ENCODE measurements around the gene TCF12.
"Not testable (repeated sequence)": the region's sequence is repeated elsewhere in the genome, so short reads cannot be mapped to it uniquely, and the experiment has no call there.

TCF12 gene

DNA sequence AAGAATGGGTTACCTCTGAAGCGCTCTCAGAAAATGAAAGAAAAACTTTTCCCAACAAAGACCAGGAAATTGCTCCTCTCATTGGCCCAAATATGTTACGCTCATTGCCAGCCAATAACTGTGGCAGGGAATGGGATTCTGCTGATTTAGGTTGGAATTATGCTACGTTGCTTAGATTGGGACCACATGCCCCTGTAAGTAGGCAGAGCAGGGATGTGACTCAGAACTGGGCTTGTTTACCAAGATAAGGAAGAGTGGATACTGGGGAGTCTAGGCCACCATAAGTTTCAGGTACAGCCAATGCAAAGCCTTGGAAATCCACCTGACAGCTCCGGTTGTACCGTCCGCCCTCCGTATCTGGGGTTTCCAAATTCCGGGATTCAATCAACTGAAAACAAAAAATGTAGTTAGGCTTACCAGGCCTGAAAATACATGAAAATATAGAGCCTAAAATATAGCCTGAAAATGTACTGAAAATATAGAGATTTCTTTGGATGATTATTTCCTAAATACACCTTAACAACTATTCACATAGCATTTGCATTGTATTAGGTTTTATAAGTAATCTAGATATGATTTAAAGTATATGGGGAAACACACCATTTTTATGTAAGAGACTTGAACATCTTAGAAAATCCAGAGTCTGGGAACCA is 1.5 kb upstream of the TCF12 start:
- DNase-seq: no peak

- peak in 2 of 4 experiments; percentile 20 to 22 for DNase-seq
Observed at GRCh38 chr15:56917652-56918045, 795 bp upstream of the TCF12 start.

DNA sequence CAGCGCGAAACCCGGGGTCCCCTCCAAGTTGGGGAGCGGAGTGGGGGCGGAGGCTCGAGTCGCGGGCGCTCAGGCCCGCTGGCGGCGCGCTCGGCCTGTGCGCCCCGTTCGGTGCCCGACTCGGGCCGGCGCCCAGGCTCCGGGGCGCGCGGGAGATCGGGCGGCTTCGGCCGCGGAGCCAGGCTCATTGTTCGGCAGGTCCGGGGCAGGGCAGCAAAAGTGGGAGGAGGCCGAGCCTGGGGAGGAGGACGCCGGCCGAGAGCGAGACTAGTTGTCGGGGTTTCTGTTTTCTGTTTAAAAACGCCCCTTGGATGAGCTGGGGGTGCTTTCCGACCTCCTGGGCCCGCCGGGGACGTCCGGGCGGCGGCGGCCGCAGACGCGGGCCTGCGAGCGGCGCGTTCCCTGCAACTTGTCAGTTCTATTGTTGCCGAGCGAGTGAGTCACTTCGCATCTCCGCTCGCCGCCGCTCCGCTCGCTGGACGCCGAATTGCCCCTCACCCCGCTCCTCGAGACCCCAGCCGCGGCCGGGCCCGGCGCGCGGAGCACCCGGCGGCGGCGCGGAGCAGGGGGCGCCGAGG is 676 bp downstream of the TCF12 start:
- DNase-seq: peak; percentile 11 to 40 (median 22)

DNA sequence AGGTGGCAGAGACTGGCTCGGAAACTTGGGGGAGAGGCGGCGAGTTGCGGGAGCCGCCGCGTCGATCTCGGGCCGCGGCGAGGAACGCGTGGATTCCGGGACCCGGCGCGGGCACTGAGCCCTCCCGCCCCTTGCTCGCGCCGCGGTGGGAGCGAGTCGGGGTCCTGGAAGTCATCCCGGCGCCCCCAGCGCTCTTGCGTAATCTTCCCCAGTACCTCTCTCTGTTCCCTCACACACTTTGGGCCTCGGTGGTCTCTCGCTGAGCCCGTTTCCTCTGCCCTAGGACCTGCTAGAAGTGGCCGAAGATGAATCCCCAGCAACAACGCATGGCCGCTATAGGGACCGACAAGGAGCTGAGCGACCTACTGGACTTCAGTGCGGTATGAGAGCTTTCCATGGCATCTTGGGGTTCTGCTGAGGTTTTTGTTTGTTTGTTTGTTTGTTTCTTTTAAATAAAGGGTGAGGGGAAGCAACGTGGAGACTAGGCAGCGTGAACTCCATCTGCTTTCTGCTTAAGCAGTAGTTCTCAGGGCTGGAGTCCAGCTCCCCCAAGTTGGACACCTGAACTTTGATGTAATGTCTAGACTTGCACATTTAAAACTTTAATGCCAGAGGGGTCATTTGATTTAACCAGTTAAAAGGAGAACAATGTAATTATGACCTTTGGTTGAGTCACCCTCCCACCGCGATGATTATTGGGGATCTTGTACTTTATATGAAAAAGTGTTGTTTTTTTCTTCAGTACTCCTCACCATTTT is 1.3 kb downstream of the TCF12 start:
- DNase-seq: peak in 2 of 4 experiments; percentile 11 to 16

DNA sequence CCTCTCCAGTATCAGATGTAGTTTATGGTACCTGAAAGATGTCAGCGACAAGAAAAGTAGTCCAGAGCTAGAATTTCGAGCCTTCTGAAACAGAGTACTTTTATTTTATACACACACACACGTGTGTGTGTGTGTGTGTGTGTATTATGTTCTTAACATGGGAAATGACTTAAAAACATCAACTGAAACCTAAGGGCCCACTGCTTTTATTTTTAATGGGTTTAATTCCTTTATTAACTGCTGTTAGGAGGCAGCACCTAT is 1.9 kb downstream of the TCF12 start:
- no peak for DNase-seq

GRCh38 chr15:56923174-56923591 is 4.7 kb downstream of the TCF12 start:
- DNase-seq: no peak

- no peak for DNase-seq
Observed at GRCh38 chr15:56927816-56928215, 9.4 kb downstream of the TCF12 start.

GRCh38 chr15:56929399-56929798 is 11.0 kb downstream of the TCF12 start:
- no peak for DNase-seq

GRCh38 chr15:56929933-56930332 is 11.5 kb downstream of the TCF12 start:
- DNase-seq: no peak

DNA sequence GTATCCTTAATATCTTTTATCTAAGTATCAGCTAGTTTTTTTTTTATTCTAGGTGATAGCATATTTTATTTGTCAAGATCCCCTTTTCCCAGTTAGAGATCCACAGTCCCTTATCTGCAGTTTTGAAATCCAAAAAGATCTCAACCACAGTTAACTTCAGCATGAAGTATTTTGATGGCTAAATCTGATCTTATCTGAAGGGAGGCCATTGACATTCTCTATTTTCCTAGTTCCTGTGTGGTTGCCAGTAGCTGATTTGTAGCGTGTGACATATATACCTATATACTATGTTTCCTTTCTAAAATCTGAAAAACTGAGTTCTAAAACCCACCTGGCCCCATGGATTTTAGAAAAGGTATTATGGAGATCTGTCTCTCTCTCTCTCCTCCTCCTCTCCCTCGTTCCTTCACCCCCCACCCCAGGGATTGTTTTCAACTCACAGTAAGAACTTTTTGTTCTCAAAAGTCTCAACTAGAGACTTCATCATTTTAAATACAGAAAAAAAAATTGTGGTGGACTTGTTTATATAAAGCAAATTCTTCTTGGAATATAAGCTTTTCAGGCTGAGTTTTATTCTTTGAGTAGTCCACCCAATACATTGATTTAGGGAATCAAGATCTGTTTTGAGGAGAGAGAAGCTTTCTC is 12.3 kb downstream of the TCF12 start:
- DNase-seq: no peak

DNA sequence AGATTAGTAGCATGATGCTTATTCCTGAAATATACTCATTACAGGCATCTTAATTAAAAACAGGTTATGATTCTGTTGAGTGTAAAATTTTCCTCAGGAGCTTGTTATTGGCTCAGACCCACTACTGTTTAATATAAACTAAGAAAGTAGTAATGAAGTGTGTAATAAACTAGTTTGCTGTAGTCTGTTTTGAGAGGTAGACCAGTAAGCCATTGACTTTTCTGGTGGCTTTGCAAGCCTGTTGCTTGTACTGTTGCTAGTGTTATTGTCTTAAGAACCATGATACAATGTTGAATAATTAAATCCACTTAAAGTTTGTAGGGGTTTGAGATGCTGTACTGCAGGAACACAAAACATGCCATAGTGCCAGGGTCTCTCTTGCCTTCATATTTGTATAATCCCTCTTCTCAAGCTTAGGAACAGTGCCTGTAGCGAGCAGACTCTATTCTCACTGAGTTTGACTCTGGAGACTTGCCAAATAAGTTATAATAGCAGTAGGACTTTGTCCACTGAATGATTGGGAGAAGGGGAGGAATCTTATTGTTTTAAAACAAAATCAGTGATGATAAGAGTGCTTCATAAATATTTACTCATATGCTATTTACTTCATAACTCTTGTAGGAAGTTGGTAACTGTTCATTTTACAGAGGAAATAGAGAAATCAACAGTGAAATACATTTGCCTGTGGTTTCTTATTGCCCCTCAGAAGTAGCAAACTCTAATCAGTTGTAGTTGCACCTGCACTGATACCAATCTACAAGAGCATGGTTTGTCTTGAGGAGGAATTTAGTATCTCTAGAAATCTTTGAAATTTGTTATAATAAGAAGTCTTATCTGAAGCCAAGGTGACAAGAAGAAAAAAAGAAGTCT is 13.4 kb downstream of the TCF12 start:
- DNase-seq: no peak

DNA sequence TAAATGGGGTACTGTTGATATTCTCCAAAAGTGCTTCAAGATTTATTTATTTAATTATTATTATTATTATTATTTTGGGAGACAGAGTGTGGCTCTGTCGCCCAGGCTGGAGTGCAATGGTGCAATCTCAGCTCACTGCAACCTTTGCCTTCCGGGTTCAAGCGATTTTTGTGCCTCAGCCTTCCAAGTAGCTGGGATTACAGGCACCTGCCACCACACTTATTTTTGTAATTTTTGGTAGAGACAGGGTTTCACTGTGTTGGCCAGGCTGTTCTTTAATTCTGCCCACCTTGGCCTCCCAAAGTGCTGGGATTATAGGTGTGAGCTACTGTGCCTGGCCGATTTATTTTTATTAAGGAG is 14.0 kb downstream of the TCF12 start:
- DNase-seq: not testable (repeated sequence)

- no peak for DNase-seq
Observed at GRCh38 chr15:56933410-56933809, 15.0 kb downstream of the TCF12 start.

- DNase-seq: no peak
Observed at GRCh38 chr15:56933811-56934210, 15.4 kb downstream of the TCF12 start.

DNA sequence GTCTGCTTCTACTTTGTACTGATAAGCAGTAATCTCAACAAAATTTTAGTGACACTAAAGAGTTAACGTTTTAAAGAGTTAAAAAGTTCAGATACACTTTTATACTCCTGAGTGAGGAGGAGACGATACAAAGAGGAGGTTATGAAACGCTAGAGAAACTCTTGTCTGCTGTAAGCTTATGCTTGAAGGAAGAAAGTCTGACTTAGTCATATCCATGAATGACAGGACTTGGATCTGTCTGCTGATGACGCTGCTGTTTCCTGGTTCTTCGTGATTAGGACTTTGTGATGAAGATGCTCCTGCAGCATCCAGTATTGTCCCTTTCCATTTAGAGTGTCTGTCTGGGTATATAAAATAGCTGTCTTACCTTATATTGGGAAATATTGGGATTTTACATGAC is 15.8 kb downstream of the TCF12 start:
- DNase-seq: no peak

DNA sequence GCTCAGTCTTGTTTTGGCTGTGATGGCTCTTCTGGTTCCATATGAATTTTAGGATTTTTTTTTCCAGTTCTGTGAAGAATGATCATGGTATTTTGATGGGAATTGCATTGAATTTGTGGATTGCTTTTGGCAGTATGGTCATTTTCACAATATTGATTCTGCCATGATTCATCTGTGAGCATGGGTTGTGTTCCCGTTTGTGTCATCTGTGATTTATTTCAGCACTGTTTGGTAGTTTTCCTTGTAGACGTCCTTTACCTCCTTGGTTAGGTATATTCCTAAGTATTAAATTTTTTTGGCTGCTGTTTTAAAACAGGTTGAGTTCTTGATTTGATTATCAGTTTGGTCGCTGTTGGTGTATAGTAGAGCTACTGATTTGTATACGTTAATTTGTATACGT is 18.5 kb downstream of the TCF12 start:
- DNase-seq: no peak

DNA sequence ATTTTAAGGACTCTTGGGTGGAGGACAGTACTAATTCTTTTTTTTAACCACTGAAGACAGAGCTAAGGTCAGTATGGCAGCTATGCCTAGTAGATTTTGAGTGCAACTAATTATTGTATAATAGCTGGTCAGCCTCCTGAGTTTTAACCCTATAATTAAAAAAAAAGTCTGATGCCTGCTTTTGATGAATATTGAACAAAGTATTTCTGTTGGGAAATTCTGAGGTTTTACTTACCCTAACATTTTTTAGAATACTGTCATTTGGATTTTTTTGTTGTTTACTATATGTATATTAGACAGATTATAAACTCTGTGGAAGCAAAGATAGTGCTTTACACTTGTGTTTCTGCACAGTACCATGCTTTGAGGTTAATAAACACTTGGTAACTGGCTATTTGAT is 20.8 kb downstream of the TCF12 start:
- no peak for DNase-seq

DNA sequence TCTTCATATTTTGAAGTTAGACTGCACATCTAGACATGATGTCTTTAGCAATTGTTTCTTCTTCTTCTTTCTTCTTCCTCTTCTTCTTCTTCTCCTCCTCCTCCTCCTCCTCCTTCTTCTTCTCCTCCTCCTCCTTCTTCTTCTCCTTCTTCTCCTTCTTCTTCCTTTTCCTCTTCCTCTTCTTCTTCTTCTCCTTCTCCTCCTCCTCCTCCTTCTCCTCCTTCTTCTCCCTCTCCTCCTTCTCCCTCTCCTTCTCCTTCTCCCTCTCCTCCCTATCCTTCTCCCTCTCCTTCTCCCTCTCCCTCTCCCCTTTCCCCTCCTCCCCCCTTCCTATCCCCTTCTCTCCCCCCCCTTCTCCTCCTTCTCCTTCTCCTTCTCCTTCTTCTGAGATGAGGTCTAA is 21.9 kb downstream of the TCF12 start:
- no peak for DNase-seq

GRCh38 chr15:56942118-56942517 is 23.7 kb downstream of the TCF12 start:
- DNase-seq: no peak

GRCh38 chr15:56943403-56943802 is 25.0 kb downstream of the TCF12 start:
- no peak for DNase-seq

- no peak for DNase-seq
Observed at GRCh38 chr15:56944485-56944884, 26.0 kb downstream of the TCF12 start.

- DNase-seq: no peak
Observed at GRCh38 chr15:56946150-56946549, 27.7 kb downstream of the TCF12 start.

All from activated naive CD4-positive, alpha-beta T cell (primary cell).